HepG2 (cell line): Measurements from ENCODE around the gene SCYL1. TPM values are rescaled to one million over a fixed set of nuclear protein-coding genes. Genes with fewer than 3 reads are reported as not detected.

ENCODE experiments used
- IRX3 ChIP-seq: sonication (generic); formaldehyde crosslinking; IDR thresholded peaks from 2 replicates; pipeline ENCODE4 v1.8.1; 2023; ENCODE audit warnings: mild to moderate bottlenecking, low read depth, missing genetic modification reagents, borderline replicate concordance
- ISL2 ChIP-seq: sonication (generic); formaldehyde crosslinking; IDR thresholded peaks from 2 replicates; pipeline ENCODE4 v1.5.0; 2020; ENCODE audit warnings: missing genetic modification reagents
- NRL ChIP-seq: sonication (generic); formaldehyde crosslinking; IDR thresholded peaks from 2 replicates; pipeline ENCODE4 v1.5.0; 2020; ENCODE audit warnings: missing genetic modification reagents, mild to moderate bottlenecking, moderate library complexity, borderline replicate concordance
- PCBP1 ChIP-seq: fragments of 200-400 bp; formaldehyde crosslinking; IDR thresholded peaks from 2 replicates; pipeline ENCODE4 v1.6.1; 2017; ENCODE audit warnings: mild to moderate bottlenecking, low read depth, low read length, borderline replicate concordance
- POLR2A ChIP-seq, 2 experiments: IDR thresholded peaks; 2 replicates each; pipeline ENCODE4 v1.6.1; 2011; ENCODE audit warnings: low read depth in 2 of 2, low read length in 2 of 2, mild to moderate bottlenecking in 1 of 2, moderate library complexity in 1 of 2; ENCODE audit not compliant: insufficient read depth in 1 of 2
- RCOR2 ChIP-seq: IDR thresholded peaks from 2 replicates; pipeline ENCODE4 v1.6.1; 2016; ENCODE audit warnings: missing biosample characterization, missing genetic modification reagents
- SRY ChIP-seq: sonication (generic); formaldehyde crosslinking; IDR thresholded peaks from 2 replicates; pipeline ENCODE4 v1.8.0; 2022; ENCODE audit warnings: mild to moderate bottlenecking, missing genetic modification reagents
- ZNF451 ChIP-seq: sonication (generic); formaldehyde crosslinking; IDR thresholded peaks from 2 replicates; pipeline ENCODE4 v1.5.0; 2020; ENCODE audit warnings: mild to moderate bottlenecking, missing genetic modification reagents
- polyA plus RNA-seq, 8 experiments: library from polyadenylated mRNA; depleted of rRNA in 3 of 8; stranded (reverse) in 7 of 8; unstranded in 1 of 8; fragments of >200 nt; fragmentation: Illumina TruSeq in 4 of 8; extraction: Trizol in 4 of 8; gene quantifications; 2 replicates each; pipeline versions ENCODE4 v1.2.1 to v1.2.3, GENCODE V29; 2011 to 2016; ENCODE audit warnings: low read depth in 4 of 8, missing spikeins in 1 of 8, mixed read lengths in 1 of 8; ENCODE audit not compliant: insufficient read depth in 1 of 8
- total RNA-seq, 5 experiments: library from RNA; depleted of rRNA; stranded (reverse); fragments of >200 nt; fragmentation: Illumina TruSeq; extraction: Trizol; gene quantifications; 2 replicates each; pipeline ENCODE4 v1.2.3, GENCODE V29; 2016; ENCODE audit warnings: low read depth in 1 of 5
- TF ChIP-seq, protein P1 (sequence below): sonication (generic); formaldehyde crosslinking; IDR thresholded peaks from 2 replicates; pipeline ENCODE4 v1.4.0; 2020; ENCODE audit warnings: missing genetic modification reagents
- TF ChIP-seq, protein P2 (sequence below), 2 experiments: fragments of 450-650 bp in 1 of 2; sonication (generic) in 1 of 2; formaldehyde crosslinking in 1 of 2; IDR thresholded peaks; 2 replicates each; pipeline versions ENCODE4 v1.6.1 to v1.8.0; 2016 to 2022; ENCODE audit warnings: antibody characterized with exemption in 1 of 2, mild to moderate bottlenecking in 1 of 2, missing genetic modification reagents in 1 of 2
- TF ChIP-seq, protein P3 (sequence below): sonication (generic); formaldehyde crosslinking; IDR thresholded peaks from 2 replicates; pipeline ENCODE4 v1.9.0; 2022; ENCODE audit warnings: missing genetic modification reagents, mild to moderate bottlenecking, borderline replicate concordance

Gene SCYL1
- total and polyA plus RNA-seq, 2 of the 13 experiments (the other 11 are each of a cell fraction or from before 2014, with no cell fraction given), result 65.9 to 103 TPM

DNA sequence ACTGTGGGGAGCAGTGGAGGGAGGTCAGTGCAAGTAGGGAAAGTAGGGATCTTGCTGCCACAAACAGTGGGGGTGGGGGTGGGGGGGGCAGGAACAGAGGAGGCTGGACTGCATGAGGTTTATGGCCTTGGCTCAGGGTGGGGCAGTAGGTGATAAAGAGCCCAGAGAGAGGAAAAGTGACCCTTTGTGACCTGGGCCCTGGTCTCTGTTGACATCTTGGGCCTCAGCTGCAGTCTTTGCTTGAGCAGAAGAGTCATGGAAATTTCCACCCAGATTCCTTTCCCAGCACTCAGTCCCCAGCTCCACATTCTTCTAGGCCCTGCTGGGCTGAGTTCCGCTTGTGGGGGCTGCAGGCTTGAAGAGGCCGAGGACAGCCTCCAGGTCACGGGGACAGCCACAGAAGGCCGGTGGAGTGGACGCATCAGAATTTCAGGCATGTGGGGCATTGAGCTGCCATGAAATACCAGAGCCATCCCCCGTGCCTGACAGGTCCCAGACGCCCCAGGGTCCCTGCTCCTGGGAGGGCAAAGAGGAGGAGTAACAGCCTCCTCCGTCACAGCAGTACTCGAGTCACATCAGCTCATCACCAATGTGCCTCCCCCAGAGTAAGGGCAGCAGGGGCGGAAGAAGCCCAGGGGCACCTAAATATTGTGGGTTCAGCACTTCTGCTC is 35.7 kb upstream of the SCYL1 start (continued):
- TF ChIP-seq, protein P1, sequence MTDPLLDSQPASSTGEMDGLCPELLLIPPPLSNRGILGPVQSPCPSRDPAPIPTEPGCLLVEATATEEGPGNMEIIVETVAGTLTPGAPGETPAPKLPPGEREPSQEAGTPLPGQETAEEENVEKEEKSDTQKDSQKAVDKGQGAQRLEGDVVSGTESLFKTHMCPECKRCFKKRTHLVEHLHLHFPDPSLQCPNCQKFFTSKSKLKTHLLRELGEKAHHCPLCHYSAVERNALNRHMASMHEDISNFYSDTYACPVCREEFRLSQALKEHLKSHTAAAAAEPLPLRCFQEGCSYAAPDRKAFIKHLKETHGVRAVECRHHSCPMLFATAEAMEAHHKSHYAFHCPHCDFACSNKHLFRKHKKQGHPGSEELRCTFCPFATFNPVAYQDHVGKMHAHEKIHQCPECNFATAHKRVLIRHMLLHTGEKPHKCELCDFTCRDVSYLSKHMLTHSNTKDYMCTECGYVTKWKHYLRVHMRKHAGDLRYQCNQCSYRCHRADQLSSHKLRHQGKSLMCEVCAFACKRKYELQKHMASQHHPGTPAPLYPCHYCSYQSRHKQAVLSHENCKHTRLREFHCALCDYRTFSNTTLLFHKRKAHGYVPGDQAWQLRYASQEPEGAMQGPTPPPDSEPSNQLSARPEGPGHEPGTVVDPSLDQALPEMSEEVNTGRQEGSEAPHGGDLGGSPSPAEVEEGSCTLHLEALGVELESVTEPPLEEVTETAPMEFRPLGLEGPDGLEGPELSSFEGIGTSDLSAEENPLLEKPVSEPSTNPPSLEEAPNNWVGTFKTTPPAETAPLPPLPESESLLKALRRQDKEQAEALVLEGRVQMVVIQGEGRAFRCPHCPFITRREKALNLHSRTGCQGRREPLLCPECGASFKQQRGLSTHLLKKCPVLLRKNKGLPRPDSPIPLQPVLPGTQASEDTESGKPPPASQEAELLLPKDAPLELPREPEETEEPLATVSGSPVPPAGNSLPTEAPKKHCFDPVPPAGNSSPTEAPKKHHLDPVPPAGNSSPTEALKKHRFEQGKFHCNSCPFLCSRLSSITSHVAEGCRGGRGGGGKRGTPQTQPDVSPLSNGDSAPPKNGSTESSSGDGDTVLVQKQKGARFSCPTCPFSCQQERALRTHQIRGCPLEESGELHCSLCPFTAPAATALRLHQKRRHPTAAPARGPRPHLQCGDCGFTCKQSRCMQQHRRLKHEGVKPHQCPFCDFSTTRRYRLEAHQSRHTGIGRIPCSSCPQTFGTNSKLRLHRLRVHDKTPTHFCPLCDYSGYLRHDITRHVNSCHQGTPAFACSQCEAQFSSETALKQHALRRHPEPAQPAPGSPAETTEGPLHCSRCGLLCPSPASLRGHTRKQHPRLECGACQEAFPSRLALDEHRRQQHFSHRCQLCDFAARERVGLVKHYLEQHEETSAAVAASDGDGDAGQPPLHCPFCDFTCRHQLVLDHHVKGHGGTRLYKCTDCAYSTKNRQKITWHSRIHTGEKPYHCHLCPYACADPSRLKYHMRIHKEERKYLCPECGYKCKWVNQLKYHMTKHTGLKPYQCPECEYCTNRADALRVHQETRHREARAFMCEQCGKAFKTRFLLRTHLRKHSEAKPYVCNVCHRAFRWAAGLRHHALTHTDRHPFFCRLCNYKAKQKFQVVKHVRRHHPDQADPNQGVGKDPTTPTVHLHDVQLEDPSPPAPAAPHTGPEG (CRISPR knock-in tag), result 0 out of 2 replicates have a peak, but pooled peaks have one; percentile 3
- no peak for TF ChIP-seq IRX3
- peak in 1 of 2 experiments; percentile 48; a peak in 2 of 4 replicates for TF ChIP-seq POLR2A (IDR thresholded peaks at IDR 0.05; ENCODE audit: insufficient read depth in 1 of 2, low read depth in 2 of 2, low read length in 2 of 2)
- TF ChIP-seq, protein P2, sequence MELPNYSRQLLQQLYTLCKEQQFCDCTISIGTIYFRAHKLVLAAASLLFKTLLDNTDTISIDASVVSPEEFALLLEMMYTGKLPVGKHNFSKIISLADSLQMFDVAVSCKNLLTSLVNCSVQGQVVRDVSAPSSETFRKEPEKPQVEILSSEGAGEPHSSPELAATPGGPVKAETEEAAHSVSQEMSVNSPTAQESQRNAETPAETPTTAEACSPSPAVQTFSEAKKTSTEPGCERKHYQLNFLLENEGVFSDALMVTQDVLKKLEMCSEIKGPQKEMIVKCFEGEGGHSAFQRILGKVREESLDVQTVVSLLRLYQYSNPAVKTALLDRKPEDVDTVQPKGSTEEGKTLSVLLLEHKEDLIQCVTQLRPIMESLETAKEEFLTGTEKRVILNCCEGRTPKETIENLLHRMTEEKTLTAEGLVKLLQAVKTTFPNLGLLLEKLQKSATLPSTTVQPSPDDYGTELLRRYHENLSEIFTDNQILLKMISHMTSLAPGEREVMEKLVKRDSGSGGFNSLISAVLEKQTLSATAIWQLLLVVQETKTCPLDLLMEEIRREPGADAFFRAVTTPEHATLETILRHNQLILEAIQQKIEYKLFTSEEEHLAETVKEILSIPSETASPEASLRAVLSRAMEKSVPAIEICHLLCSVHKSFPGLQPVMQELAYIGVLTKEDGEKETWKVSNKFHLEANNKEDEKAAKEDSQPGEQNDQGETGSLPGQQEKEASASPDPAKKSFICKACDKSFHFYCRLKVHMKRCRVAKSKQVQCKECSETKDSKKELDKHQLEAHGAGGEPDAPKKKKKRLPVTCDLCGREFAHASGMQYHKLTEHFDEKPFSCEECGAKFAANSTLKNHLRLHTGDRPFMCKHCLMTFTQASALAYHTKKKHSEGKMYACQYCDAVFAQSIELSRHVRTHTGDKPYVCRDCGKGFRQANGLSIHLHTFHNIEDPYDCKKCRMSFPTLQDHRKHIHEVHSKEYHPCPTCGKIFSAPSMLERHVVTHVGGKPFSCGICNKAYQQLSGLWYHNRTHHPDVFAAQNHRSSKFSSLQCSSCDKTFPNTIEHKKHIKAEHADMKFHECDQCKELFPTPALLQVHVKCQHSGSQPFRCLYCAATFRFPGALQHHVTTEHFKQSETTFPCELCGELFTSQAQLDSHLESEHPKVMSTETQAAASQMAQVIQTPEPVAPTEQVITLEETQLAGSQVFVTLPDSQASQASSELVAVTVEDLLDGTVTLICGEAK (IDR thresholded peaks at IDR 0.05), result no peak
- TF ChIP-seq, protein P2 (CRISPR knock-in tag; IDR thresholded peaks at IDR 0.05), result peak; percentile 71; the same call in 1 of the 2 replicates
- TF ChIP-seq NRL (CRISPR knock-in tag), result peak; percentile 85; the same call in 1 of the 2 replicates
- TF ChIP-seq ZNF451 (CRISPR knock-in tag), result no peak
- 0 out of 2 replicates have a peak, but pooled peaks have one; percentile 10 for TF ChIP-seq RCOR2 (CRISPR knock-in tag)
- peak; percentile 34; the same call in 1 of the 2 replicates for TF ChIP-seq ISL2 (CRISPR knock-in tag)
- TF ChIP-seq, protein P3, sequence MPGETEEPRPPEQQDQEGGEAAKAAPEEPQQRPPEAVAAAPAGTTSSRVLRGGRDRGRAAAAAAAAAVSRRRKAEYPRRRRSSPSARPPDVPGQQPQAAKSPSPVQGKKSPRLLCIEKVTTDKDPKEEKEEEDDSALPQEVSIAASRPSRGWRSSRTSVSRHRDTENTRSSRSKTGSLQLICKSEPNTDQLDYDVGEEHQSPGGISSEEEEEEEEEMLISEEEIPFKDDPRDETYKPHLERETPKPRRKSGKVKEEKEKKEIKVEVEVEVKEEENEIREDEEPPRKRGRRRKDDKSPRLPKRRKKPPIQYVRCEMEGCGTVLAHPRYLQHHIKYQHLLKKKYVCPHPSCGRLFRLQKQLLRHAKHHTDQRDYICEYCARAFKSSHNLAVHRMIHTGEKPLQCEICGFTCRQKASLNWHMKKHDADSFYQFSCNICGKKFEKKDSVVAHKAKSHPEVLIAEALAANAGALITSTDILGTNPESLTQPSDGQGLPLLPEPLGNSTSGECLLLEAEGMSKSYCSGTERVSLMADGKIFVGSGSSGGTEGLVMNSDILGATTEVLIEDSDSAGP (CRISPR knock-in tag), result peak; percentile 60; the same call in 1 of the 2 replicates
- peak; percentile 9; the same call in 1 of the 2 replicates for TF ChIP-seq SRY (CRISPR knock-in tag)
- TF ChIP-seq PCBP1, result 0 out of 2 replicates have a peak, but pooled peaks have one; percentile 59
